ENCODE data around the gene ABI3. TPM values are rescaled to one million over a fixed set of nuclear protein-coding genes. Genes with fewer than 3 reads are reported as not detected.
"Not testable (repeated sequence)": the region's sequence is repeated elsewhere in the genome, so short reads cannot be mapped to it uniquely, and the experiment has no call there.

ABI3 gene
- total RNA-seq (2021; fragmentation: NEBNext Ultra II Directional; extraction: Animal tissue kit (Norgen Biotek cat#: 25700)) = under 1 TPM in 1 of 6 experiments, not detected in 5; 0.11 TPM
- long read RNA-seq = 0 reads

- peaks cover 40% of the 10 kb centered on the region for H3K27me3 Mint-ChIP-seq (ENCODE audit: insufficient read depth)
- H3K4me3 Mint-ChIP-seq = peak within 1 kb of the TSS; percentile 38; the same call in 1 of the 2 replicates
- H3K9me3 Mint-ChIP-seq = no peaks in the 10 kb centered on the region
- no peak for DNase-seq
- TF ChIP-seq CTCF (IDR thresholded peaks at IDR 0.05) = no peak
- H3K36me3 Mint-ChIP-seq (ENCODE audit: low read depth) = no peaks in the 10 kb centered on the region
- H3K27ac Mint-ChIP-seq = no peak within 1 kb of the TSS
- H3K4me1 Mint-ChIP-seq (ENCODE audit: low read depth) = peaks cover 16% of the 10 kb centered on the region
Observed at GRCh38 chr17:49210158-49211029, at the start of gene ABI3, which contains the start of gene GNGT2. TSS of gene ABI3 (plus strand) at chr17:49210707. CDS start at chr17:49210725, 18 bp downstream. TSS of gene GNGT2 (minus strand) at chr17:49210574. CDS start at chr17:49207422, 3,152 bp downstream.

- Mint-ChIP-seq H3K27ac (no peak overlapping the region), H3K4me1 (ENCODE audit: low read depth) (peaks cover 14% of the 10 kb centered on the region), H3K4me3 (no peak overlapping the region), H3K9me3 (no peaks in the 10 kb centered on the region), H3K36me3 (ENCODE audit: low read depth) (no peaks in the 10 kb centered on the region), H3K27me3 (ENCODE audit: insufficient read depth) (peaks cover 50% of the 10 kb centered on the region)
- no peak for DNase-seq
- TF ChIP-seq CTCF (IDR thresholded peaks at IDR 0.05) = no peak
Observed at GRCh38 chr17:49162866-49163265, 47.6 kb upstream of the ABI3 start.

- peaks cover 51% of the 10 kb centered on the region for H3K27me3 Mint-ChIP-seq (ENCODE audit: insufficient read depth)
- H3K27ac Mint-ChIP-seq = no peak overlapping the region
- no peaks in the 10 kb centered on the region for H3K36me3 Mint-ChIP-seq (ENCODE audit: low read depth)
- H3K4me1 Mint-ChIP-seq (ENCODE audit: low read depth) = peaks cover 2% of the 10 kb centered on the region; the same call in 1 of the 2 replicates
- H3K4me3 Mint-ChIP-seq = no peak overlapping the region
- H3K9me3 Mint-ChIP-seq = peaks cover 3% of the 10 kb centered on the region; the same call in 1 of the 2 replicates
- DNase-seq = no peak
- TF ChIP-seq CTCF (IDR thresholded peaks at IDR 0.05) = no peak
Observed at GRCh38 chr17:49165143-49165542, 45.4 kb upstream of the ABI3 start.

- DNase-seq = no peak
- peaks cover 58% of the 10 kb centered on the region for H3K27me3 Mint-ChIP-seq (ENCODE audit: insufficient read depth)
- peaks cover 4% of the 10 kb centered on the region; the same call in 1 of the 2 replicates for H3K9me3 Mint-ChIP-seq
- TF ChIP-seq CTCF (IDR thresholded peaks at IDR 0.05) = no peak
- no peak overlapping the region for H3K4me3 Mint-ChIP-seq
- H3K4me1 Mint-ChIP-seq (ENCODE audit: low read depth) = no peaks in the 10 kb centered on the region
- H3K27ac Mint-ChIP-seq = no peak overlapping the region
- H3K36me3 Mint-ChIP-seq (ENCODE audit: low read depth) = no peaks in the 10 kb centered on the region
Observed at GRCh38 chr17:49168706-49169105, 41.8 kb upstream of the ABI3 start.

- Mint-ChIP-seq H3K4me1 (ENCODE audit: low read depth) (no peaks in the 10 kb centered on the region), H3K27me3 (ENCODE audit: insufficient read depth) (peaks cover 50% of the 10 kb centered on the region), H3K36me3 (ENCODE audit: low read depth) (peaks cover 2% of the 10 kb centered on the region; the same call in 1 of the 2 replicates), H3K27ac (no peak overlapping the region), H3K4me3 (no peak overlapping the region), H3K9me3 (peaks cover 8% of the 10 kb centered on the region)
- no peak for DNase-seq
- TF ChIP-seq CTCF (IDR thresholded peaks at IDR 0.05) = no peak
Observed at GRCh38 chr17:49170216-49170615, 40.3 kb upstream of the ABI3 start.

GRCh38 chr17:49170711-49171110 lies 39.8 kb upstream of the ABI3 start:
- H3K4me3 Mint-ChIP-seq; H3K27ac Mint-ChIP-seq; H3K36me3 Mint-ChIP-seq (ENCODE audit: low read depth); DNase-seq; H3K4me1 Mint-ChIP-seq (ENCODE audit: low read depth): not testable (repeated sequence)
- Mint-ChIP-seq H3K27me3 (ENCODE audit: insufficient read depth) (peaks cover 53% of the 10 kb centered on the region), H3K9me3 (peaks cover 13% of the 10 kb centered on the region)

GRCh38 chr17:49175978-49176377 lies 34.5 kb upstream of the ABI3 start:
- H3K4me3 Mint-ChIP-seq; DNase-seq; H3K27ac Mint-ChIP-seq; H3K4me1 Mint-ChIP-seq (ENCODE audit: low read depth): not testable (repeated sequence)
- Mint-ChIP-seq H3K9me3 (peaks cover 26% of the 10 kb centered on the region), H3K36me3 (ENCODE audit: low read depth) (peaks cover 20% of the 10 kb centered on the region), H3K27me3 (ENCODE audit: insufficient read depth) (peaks cover 19% of the 10 kb centered on the region)
